Neural progenitor cell (in vitro differentiated cells): ENCODE data around the gene ELOF1. TPM values are rescaled to one million over a fixed set of nuclear protein-coding genes. Genes with fewer than 3 reads are reported as not detected.
A peak's percentile ranks its signal among the peaks of the same experiment; 100 is the strongest.
"Not testable (repeated sequence)": the region's sequence is repeated elsewhere in the genome, so short reads cannot be mapped to it uniquely, and the experiment has no call there.

Source experiments
- DNase-seq: peaks from one replicate; pipeline ENCODE4 v3.0.0-alpha.2; 2016; ENCODE audit warnings: low spot score
- H2AFZ ChIP-seq: fragments of 200-600 bp; sonication (generic); replicated peaks from 2 replicates; pipeline ENCODE4 v1.6.1; 2016; ENCODE audit warnings: antibody characterized with exemption
- H3F3A ChIP-seq: fragments of 200-600 bp; sonication (generic); 2 replicates; pipeline ENCODE4 v1.6.1; 2016; ENCODE audit warnings: antibody characterized with exemption, low read depth
- H3K27ac ChIP-seq: fragments of 200-600 bp; sonication (generic); 2 replicates; pipeline ENCODE4 v1.5.1; 2016; ENCODE audit warnings: mild to moderate bottlenecking
- H3K27me3 ChIP-seq: fragments of 200-600 bp; sonication (generic); 2 replicates; pipeline ENCODE4 v1.6.1; 2016; ENCODE audit warnings: mild to moderate bottlenecking, moderate library complexity
- H3K36me3 ChIP-seq: fragments of 200-600 bp; sonication (generic); 2 replicates; pipeline ENCODE4 v1.5.1; 2016
- H3K4me1 ChIP-seq: fragments of 200-600 bp; sonication (generic); 2 replicates; pipeline ENCODE4 v1.6.1; 2016; ENCODE audit warnings: mixed run types
- H3K4me2 ChIP-seq: fragments of 200-600 bp; sonication (generic); 2 replicates; pipeline ENCODE4 v1.6.1; 2016
- H3K4me3 ChIP-seq: fragments of 200-600 bp; sonication (generic); 2 replicates; pipeline ENCODE4 v1.5.1; 2016
- H3K79me2 ChIP-seq: fragments of 200-600 bp; sonication (generic); 2 replicates; pipeline ENCODE4 v1.6.1; 2016; ENCODE audit warnings: low read depth
- H3K9ac ChIP-seq: fragments of 200-600 bp; sonication (generic); 2 replicates; pipeline ENCODE4 v1.6.1; 2016
- H3K9me3 ChIP-seq: fragments of 200-600 bp; sonication (generic); 2 replicates; pipeline ENCODE4 v1.5.1; 2016; ENCODE audit warnings: low read depth
- H4K20me1 ChIP-seq: fragments of 200-600 bp; sonication (generic); 2 replicates; pipeline ENCODE4 v1.6.1; 2016; ENCODE audit warnings: low read depth
- H3K27ac Mint-ChIP-seq: 3 replicates; pipeline ENCODE4 v1.8.0; 2021; ENCODE audit warnings: mixed read lengths
- H3K27me3 Mint-ChIP-seq: 2 replicates; pipeline ENCODE4 v1.8.0; 2022; ENCODE audit warnings: low read depth, mild to moderate bottlenecking, inconsistent platforms, moderate library complexity, mixed read lengths; ENCODE audit not compliant: insufficient read depth
- H3K36me3 Mint-ChIP-seq: 3 replicates; pipeline ENCODE4 v1.8.0; 2021; ENCODE audit warnings: mixed read lengths
- H3K4me1 Mint-ChIP-seq: 3 replicates; pipeline ENCODE4 v1.8.0; 2021; ENCODE audit warnings: mixed read lengths
- H3K4me3 Mint-ChIP-seq: 3 replicates; pipeline ENCODE4 v1.8.0; 2021; ENCODE audit warnings: mild to moderate bottlenecking, moderate library complexity, mixed read lengths
- H3K9me3 Mint-ChIP-seq: 3 replicates; pipeline ENCODE4 v1.8.0; 2020; ENCODE audit warnings: mixed read lengths
- EZH2 ChIP-seq: fragments of 200-600 bp; sonication (generic); IDR thresholded peaks from 2 replicates; pipeline ENCODE4 v1.6.1; 2017; ENCODE audit warnings: antibody characterized with exemption, mild to moderate bottlenecking, moderate library complexity
- EZH2phosphoT487 ChIP-seq: fragments of 200-600 bp; sonication (generic); IDR thresholded peaks from 2 replicates; pipeline ENCODE4 v1.6.1; 2017; ENCODE audit warnings: antibody characterized with exemption
- total RNA-seq: library from RNA; depleted of rRNA; stranded (reverse); fragments of >200 nt; gene quantifications from 2 replicates; pipeline ENCODE4 v1.2.3, GENCODE V29; 2015; ENCODE audit warnings: low replicate concordance
- TF ChIP-seq, protein P1 (sequence below): fragments of 200-600 bp; sonication (generic); IDR thresholded peaks from 2 replicates; pipeline ENCODE4 v1.5.1; 2017; ENCODE audit warnings: antibody characterized with exemption, mild to moderate bottlenecking

ELOF1 gene
- total RNA-seq, 1 donor from 2014 or later, result 26.9 TPM

GRCh38 chr19:11577451-11578257, 18.6 kb upstream of the ELOF1 start, which contains the start of gene ACP5:
Gene ACP5 (minus strand): TSS chr19:11577645. CDS start chr19:11577317, 328 bp downstream.
- Histone ChIP-seq H3K36me3 (no peaks in the 10 kb centered on the region), H3K4me3 (peak within 1 kb of the TSS; percentile 32), H3K4me2 (peak within 1 kb of the TSS; percentile 55), H3K27me3 (peaks cover 18% of the 10 kb centered on the region), H3K4me1 (no peaks in the 10 kb centered on the region), H3K9ac (no peak within 1 kb of the TSS), H3F3A (no peaks in the 10 kb centered on the region), H3K27ac (no peak within 1 kb of the TSS), H3K79me2 (no peaks in the 10 kb centered on the region), H4K20me1 (no peaks in the 10 kb centered on the region), H2AFZ (peak within 1 kb of the TSS; percentile 85), H3K9me3 (no peaks in the 10 kb centered on the region)
- H3K4me1 Mint-ChIP-seq, result peaks cover 6% of the 10 kb centered on the region
- peaks cover 6% of the 10 kb centered on the region for H3K27me3 Mint-ChIP-seq
- H3K4me3 Mint-ChIP-seq, result no peak within 1 kb of the TSS
- no peaks in the 10 kb centered on the region for H3K9me3 Mint-ChIP-seq
- DNase-seq, result no peak
- no peaks in the 10 kb centered on the region for H3K36me3 Mint-ChIP-seq
- no peak for TF ChIP-seq EZH2phosphoT487
- TF ChIP-seq EZH2, result no peak
- TF ChIP-seq, protein P1, sequence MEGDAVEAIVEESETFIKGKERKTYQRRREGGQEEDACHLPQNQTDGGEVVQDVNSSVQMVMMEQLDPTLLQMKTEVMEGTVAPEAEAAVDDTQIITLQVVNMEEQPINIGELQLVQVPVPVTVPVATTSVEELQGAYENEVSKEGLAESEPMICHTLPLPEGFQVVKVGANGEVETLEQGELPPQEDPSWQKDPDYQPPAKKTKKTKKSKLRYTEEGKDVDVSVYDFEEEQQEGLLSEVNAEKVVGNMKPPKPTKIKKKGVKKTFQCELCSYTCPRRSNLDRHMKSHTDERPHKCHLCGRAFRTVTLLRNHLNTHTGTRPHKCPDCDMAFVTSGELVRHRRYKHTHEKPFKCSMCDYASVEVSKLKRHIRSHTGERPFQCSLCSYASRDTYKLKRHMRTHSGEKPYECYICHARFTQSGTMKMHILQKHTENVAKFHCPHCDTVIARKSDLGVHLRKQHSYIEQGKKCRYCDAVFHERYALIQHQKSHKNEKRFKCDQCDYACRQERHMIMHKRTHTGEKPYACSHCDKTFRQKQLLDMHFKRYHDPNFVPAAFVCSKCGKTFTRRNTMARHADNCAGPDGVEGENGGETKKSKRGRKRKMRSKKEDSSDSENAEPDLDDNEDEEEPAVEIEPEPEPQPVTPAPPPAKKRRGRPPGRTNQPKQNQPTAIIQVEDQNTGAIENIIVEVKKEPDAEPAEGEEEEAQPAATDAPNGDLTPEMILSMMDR, result no peak
- no peak within 1 kb of the TSS for H3K27ac Mint-ChIP-seq

DNA sequence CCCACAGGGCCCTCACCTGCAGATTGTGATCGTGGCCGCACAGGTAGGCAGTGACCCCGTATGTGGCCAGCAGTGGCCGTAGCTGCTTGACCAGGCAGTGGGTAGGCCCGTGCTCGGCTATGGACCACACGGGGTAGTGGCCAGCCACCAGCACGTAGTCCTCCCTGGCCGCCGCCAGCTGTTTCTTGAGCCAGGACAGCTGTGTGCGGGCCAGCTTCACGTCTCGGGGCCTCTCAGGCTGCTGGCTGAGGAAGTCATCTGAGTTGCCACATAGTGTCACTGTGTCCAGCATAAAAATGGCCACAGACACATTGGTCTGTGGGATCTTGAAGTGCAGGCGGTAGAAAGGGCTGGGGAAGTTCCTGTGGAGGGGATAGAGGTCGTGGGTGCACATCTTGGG, 17.2 kb upstream of the ELOF1 start:
- Histone ChIP-seq H3K27me3 (peaks cover 18% of the 10 kb centered on the region), H3K79me2 (no peaks in the 10 kb centered on the region), H3K4me1 (no peaks in the 10 kb centered on the region), H4K20me1 (no peaks in the 10 kb centered on the region), H3K27ac (no peak overlapping the region), H3K36me3 (no peaks in the 10 kb centered on the region), H3K4me2 (no peak overlapping the region), H3K9ac (no peak overlapping the region), H3K9me3 (no peaks in the 10 kb centered on the region), H3F3A (no peaks in the 10 kb centered on the region), H2AFZ (no peak overlapping the region), H3K4me3 (no peak overlapping the region)
- DNase-seq, result no peak
- Mint-ChIP-seq H3K9me3 (no peaks in the 10 kb centered on the region), H3K4me3 (no peak overlapping the region), H3K4me1 (peaks cover 6% of the 10 kb centered on the region), H3K27ac (no peak overlapping the region), H3K36me3 (no peaks in the 10 kb centered on the region), H3K27me3 (peaks cover 6% of the 10 kb centered on the region)
- TF ChIP-seq EZH2phosphoT487, result no peak
- TF ChIP-seq, protein P1, result no peak
- TF ChIP-seq EZH2, result no peak

DNA sequence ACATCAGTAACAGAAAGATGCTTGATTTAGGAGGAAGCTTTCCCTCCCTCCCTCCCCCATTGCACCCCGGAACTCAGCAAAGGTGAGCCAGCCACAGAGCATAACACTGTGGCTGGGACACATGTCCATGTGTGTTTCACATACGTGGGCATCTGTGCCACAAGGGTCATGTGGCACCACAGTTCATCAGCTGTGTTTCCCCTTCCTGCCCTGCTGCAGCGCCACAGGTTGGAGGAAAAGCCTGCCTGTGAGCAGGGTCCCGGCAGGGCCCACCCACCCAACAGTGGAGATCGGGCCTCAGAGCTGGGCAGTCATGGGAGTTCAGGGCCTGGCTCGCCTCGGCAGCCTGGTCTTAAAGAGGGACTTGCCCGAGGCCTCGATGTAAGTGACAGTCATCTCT, 15.7 kb upstream of the ELOF1 start:
- Mint-ChIP-seq H3K27ac (no peak overlapping the region), H3K4me1 (peaks cover 6% of the 10 kb centered on the region), H3K4me3 (no peak overlapping the region), H3K36me3 (no peaks in the 10 kb centered on the region), H3K9me3 (no peaks in the 10 kb centered on the region), H3K27me3 (peaks cover 8% of the 10 kb centered on the region)
- H3K36me3 ChIP-seq, result no peaks in the 10 kb centered on the region
- no peak overlapping the region for H3K9ac ChIP-seq
- H3K4me2 ChIP-seq, result no peak overlapping the region
- TF ChIP-seq EZH2, result no peak
- TF ChIP-seq, protein P1, result no peak
- TF ChIP-seq EZH2phosphoT487, result no peak
- H3K4me3 ChIP-seq, result no peak overlapping the region
- H3K4me1 ChIP-seq, result no peaks in the 10 kb centered on the region
- no peaks in the 10 kb centered on the region for H4K20me1 ChIP-seq
- no peaks in the 10 kb centered on the region for H3K79me2 ChIP-seq
- no peaks in the 10 kb centered on the region for H3K9me3 ChIP-seq
- H3K27me3 ChIP-seq, result peaks cover 18% of the 10 kb centered on the region
- H3F3A ChIP-seq, result no peaks in the 10 kb centered on the region
- DNase-seq, result no peak
- no peak overlapping the region for H2AFZ ChIP-seq
- no peak overlapping the region for H3K27ac ChIP-seq

DNA sequence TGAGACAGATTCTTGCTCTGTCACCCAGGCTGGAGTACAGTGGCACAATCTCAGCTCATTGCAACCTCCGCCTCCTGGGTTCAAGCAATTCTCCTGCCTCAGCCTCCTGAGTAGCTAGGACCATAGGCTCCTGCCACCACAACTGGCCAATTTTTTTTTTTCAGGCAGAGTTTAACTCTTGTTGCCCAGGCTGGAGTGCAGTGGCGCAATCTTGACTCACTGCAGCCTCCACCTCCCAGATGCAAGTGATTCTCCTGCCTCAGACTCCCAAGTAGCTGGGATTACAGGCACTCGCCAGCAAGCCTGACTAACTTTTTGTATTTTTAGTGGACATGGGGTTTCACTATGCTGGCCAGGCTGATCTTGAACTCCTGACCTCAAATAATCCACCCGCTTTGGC, 14.7 kb upstream of the ELOF1 start:
- not testable (repeated sequence) for H3F3A ChIP-seq, H3K79me2 ChIP-seq, H3K9ac ChIP-seq, H3K27ac ChIP-seq, H3K27me3 Mint-ChIP-seq, H4K20me1 ChIP-seq, H3K27ac Mint-ChIP-seq, H3K4me3 Mint-ChIP-seq, H3K4me1 Mint-ChIP-seq, H2AFZ ChIP-seq, H3K27me3 ChIP-seq, H3K4me1 ChIP-seq, H3K36me3 Mint-ChIP-seq, H3K4me3 ChIP-seq, H3K4me2 ChIP-seq, DNase-seq, H3K36me3 ChIP-seq, H3K9me3 Mint-ChIP-seq, H3K9me3 ChIP-seq

- H3K4me2 ChIP-seq, H2AFZ ChIP-seq, H3F3A ChIP-seq, H3K27me3 Mint-ChIP-seq, DNase-seq, H3K9me3 Mint-ChIP-seq, H3K27me3 ChIP-seq, H3K79me2 ChIP-seq, H3K9ac ChIP-seq, H3K4me1 Mint-ChIP-seq, H3K4me1 ChIP-seq, H3K27ac Mint-ChIP-seq, H3K4me3 ChIP-seq, H3K9me3 ChIP-seq, H3K36me3 Mint-ChIP-seq, H4K20me1 ChIP-seq, H3K4me3 Mint-ChIP-seq, H3K27ac ChIP-seq, H3K36me3 ChIP-seq: not testable (repeated sequence)
Observed at GRCh38 chr19:11573354-11573753, 14.3 kb upstream of the ELOF1 start.
